Astrocyte of the spinal cord (primary cell): ENCODE results near the gene CCM2L.
"Not testable (repeated sequence)": the region's sequence is repeated elsewhere in the genome, so short reads cannot be mapped to it uniquely, and the experiment has no call there.

ENCODE experiments used
- DNase-seq: peaks from one replicate; pipeline ENCODE4 v3.0.0; 2011; ENCODE audit warnings: low read depth, low spot score
- H3K4me3 ChIP-seq: 2 replicates; pipeline ENCODE4 v1.5.1; 2011; ENCODE audit warnings: low read depth, mild to moderate bottlenecking, low read length, moderate library complexity
- CTCF ChIP-seq: IDR thresholded peaks from 2 replicates; pipeline ENCODE4 v1.5.1; 2012; ENCODE audit warnings: low read depth, mild to moderate bottlenecking, low read length, inconsistent platforms
- in situ Hi-C: cut with HindIII; loops from 2 replicates; pipeline ENCODE4 v1.10.0; 2017; ENCODE audit warnings: low sequenced_read_pairs

The CCM2L gene

GRCh38 chr20:32033316-32033715 is 23.1 kb downstream of the CCM2L start:
- H3K4me3 ChIP-seq = no peak overlapping the region
- in situ Hi-C loops = no loop called here
- no peak for TF ChIP-seq CTCF
- DNase-seq = no peak

- H3K4me3 ChIP-seq, in situ Hi-C loops, DNase-seq: not testable (repeated sequence)
These were observed 23.5 kb downstream of the CCM2L start for GRCh38 chr20:32033721-32034120.

GRCh38 chr20:32034581-32035425 is 24.6 kb downstream of the CCM2L start:
- in situ Hi-C loops = no loop called here
- no peak for TF ChIP-seq CTCF

GRCh38 chr20:32035426-32035779 is 25.2 kb downstream of the CCM2L start:
- DNase-seq = no peak
- in situ Hi-C loops = no loop called here
- no peak for TF ChIP-seq CTCF
- no peak overlapping the region for H3K4me3 ChIP-seq

More at GRCh38 chr20:32034581-32035425, 24.6 kb downstream of the CCM2L start:
- H3K4me3 ChIP-seq = no peak overlapping the region
- DNase-seq = no peak

GRCh38 chr20:32036252-32036651 is 26.0 kb downstream of the CCM2L start:
- no peak overlapping the region for H3K4me3 ChIP-seq
- in situ Hi-C loops = no loop called here
- no peak for TF ChIP-seq CTCF
- DNase-seq = no peak

- no peak for TF ChIP-seq CTCF
- in situ Hi-C loops = no loop called here
- no peak overlapping the region for H3K4me3 ChIP-seq
- peak; percentile 12 for DNase-seq
These were observed 26.7 kb downstream of the CCM2L start for GRCh38 chr20:32036716-32037485.

- in situ Hi-C loops = no loop called here
- peak; percentile 37 for DNase-seq
- H3K4me3 ChIP-seq = no peak overlapping the region
- TF ChIP-seq CTCF = no peak
These were observed 27.7 kb downstream of the CCM2L start for GRCh38 chr20:32037929-32038328.
